OCI-LY1 (cell line): ENCODE results near the gene CHST13.

Experiments used
- EZH2 ChIP-seq: fragments of 200-600 bp; sonication (generic), shearing (Covaris generic); IDR thresholded peaks from 2 replicates; pipeline ENCODE4 v1.8.0; 2017; ENCODE audit warnings: borderline replicate concordance, mixed run types, mild to moderate bottlenecking, antibody characterized with exemption, low read length, moderate library complexity, mixed read lengths
- TF ChIP-seq, protein P1 (sequence below): fragments of 200-600 bp; sonication (generic), shearing (Covaris generic); IDR thresholded peaks from 2 replicates; pipeline ENCODE4 v1.5.1; 2017; ENCODE audit warnings: mild to moderate bottlenecking, antibody characterized with exemption, low read length, moderate library complexity, mixed read lengths

DNA sequence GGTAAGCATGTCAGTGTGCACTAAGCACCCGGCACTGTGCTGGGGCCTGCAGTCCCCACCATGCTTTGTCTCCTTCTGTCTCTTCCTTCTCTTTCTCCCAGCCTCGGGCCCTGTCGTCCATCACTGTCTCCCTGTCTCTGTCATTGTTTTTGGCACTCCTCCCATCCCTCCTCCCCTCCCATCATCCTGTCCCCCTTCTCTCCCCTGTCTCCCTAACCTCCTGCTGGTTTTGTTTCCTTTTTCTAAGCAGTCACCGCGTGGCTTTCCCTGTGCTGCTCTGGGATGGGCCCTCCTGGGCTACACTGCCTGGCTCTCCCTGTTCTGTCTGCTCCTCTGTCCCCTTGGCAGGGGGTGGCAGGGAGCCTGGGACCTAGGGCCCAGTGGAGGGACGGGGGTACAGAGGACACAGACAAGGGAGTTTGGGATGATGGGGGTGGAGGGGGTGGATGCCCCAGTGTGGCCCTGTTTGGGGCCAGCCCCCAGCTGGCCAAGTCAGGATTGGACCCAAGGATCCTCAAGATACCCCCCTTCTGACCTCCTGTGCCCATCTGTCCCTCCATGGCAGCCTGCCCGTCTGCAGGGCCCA lies 5.7 kb downstream of the CHST13 start:
- TF ChIP-seq, protein P1, sequence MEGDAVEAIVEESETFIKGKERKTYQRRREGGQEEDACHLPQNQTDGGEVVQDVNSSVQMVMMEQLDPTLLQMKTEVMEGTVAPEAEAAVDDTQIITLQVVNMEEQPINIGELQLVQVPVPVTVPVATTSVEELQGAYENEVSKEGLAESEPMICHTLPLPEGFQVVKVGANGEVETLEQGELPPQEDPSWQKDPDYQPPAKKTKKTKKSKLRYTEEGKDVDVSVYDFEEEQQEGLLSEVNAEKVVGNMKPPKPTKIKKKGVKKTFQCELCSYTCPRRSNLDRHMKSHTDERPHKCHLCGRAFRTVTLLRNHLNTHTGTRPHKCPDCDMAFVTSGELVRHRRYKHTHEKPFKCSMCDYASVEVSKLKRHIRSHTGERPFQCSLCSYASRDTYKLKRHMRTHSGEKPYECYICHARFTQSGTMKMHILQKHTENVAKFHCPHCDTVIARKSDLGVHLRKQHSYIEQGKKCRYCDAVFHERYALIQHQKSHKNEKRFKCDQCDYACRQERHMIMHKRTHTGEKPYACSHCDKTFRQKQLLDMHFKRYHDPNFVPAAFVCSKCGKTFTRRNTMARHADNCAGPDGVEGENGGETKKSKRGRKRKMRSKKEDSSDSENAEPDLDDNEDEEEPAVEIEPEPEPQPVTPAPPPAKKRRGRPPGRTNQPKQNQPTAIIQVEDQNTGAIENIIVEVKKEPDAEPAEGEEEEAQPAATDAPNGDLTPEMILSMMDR, result no peak
- no peak for TF ChIP-seq EZH2
